Activated T-helper 2 cell treated with anti-CD3 and anti-CD28 coated beads, Interferon-gamma antibody, Interleukin-2, Interleukin-4, amounts not matched to agents 10 μg/mL and 5 μg/mL and 100 μg/mL, durations not matched to agents 14 hours and 24 hours and 36 hours (primary cell): ENCODE measurements around the gene STX1B. TPM values are rescaled to one million over a fixed set of nuclear protein-coding genes. Genes with fewer than 3 reads are reported as not detected.
"Not testable (repeated sequence)": the region's sequence is repeated elsewhere in the genome, so short reads cannot be mapped to it uniquely, and the experiment has no call there.

Experiments used
- DNase-seq: peaks from one replicate; pipeline ENCODE4 v3.0.0; 2021; ENCODE audit warnings: low spot score
- H3K27ac Mint-ChIP-seq: one replicate; pipeline ENCODE4 v1.8.0; 2021; ENCODE audit warnings: mixed read lengths
- H3K27me3 Mint-ChIP-seq: one replicate; pipeline ENCODE4 v1.8.0; 2021; ENCODE audit warnings: low read depth, mixed read lengths
- H3K36me3 Mint-ChIP-seq: one replicate; pipeline ENCODE4 v1.8.0; 2021; ENCODE audit warnings: low read depth, mixed read lengths
- H3K4me1 Mint-ChIP-seq: one replicate; pipeline ENCODE4 v1.8.0; 2021; ENCODE audit warnings: low read depth, mixed read lengths
- H3K4me3 Mint-ChIP-seq: one replicate; pipeline ENCODE4 v1.8.0; 2021; ENCODE audit warnings: low read depth, mild to moderate bottlenecking, moderate library complexity, mixed read lengths
- H3K9me3 Mint-ChIP-seq: one replicate; pipeline ENCODE4 v1.8.0; 2021; ENCODE audit warnings: mixed read lengths
- intact Hi-C: fragments of 100-400 bp; cut with micrococcal nuclease; formaldehyde crosslinking; loops from one replicate; pipeline ENCODE4 v1.15.1; 2023
- total RNA-seq: library from RNA; stranded (reverse); gene quantifications from 2 replicates; pipeline ENCODE4 v1.2.3, GENCODE V29; 2022

STX1B gene
- total RNA-seq, 1 donor from 2014 or later = 0.57 TPM

DNA sequence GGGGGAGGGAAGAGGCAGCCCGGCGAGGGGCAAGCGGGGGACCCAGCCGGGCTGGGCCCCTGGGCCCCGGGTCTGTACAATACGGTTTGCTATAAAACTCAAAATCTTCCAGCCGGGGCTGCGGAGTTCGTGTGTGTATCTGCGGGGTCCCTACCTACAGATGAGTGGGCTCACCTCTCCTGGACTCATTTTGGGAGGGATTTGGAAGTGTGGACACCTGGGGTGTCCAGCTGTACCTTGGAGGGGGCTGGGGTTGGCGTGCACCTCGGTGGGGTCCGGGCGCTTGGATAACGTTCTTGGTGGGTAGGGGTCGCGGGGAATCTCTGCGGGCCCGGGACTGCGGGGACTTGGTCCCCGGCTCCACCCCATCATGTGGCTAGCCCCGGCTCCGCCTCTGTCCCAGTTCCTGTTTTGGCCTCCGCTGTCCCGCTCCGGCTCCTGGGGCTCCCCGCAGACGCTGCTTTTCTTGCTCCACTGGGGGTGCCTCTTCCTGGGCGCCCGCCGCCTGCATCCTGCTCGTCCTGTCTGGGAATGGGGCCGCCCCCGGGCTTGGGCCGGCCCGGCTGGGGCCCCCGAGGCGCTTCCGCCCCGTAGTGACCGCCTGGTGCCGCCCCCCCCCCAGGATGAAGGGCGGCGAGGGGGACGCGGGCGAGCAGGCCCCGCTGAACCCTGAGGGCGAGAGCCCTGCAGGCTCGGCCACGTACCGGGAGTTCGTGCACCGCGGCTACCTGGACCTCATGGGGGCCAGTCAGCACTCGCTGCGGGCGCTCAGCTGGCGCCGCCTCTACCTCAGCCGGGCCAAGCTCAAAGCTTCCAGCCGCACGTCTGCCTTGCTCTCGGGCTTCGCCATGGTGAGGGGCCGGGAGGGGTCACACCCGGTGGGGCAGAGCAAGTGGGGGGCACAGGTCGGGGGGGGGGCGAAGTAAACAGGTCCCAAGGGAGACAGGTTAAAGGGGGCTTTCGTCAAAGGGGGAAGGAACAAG, 61.5 kb downstream of the STX1B start, which contains the start of gene ORAI3:
TSS of gene ORAI3 (plus strand) at position 402 of the 983 bp plus-strand sequence. CDS start at position 624, 222 bp downstream.
- peaks cover 23% of the 10 kb centered on the region for H3K36me3 Mint-ChIP-seq
- peaks cover 12% of the 10 kb centered on the region for H3K4me1 Mint-ChIP-seq
- intact Hi-C loops = no loop called here
- no peaks in the 10 kb centered on the region for H3K27me3 Mint-ChIP-seq
- peak within 1 kb of the TSS; percentile 80 for H3K27ac Mint-ChIP-seq
- no peaks in the 10 kb centered on the region for H3K9me3 Mint-ChIP-seq
- peak; percentile 43 for DNase-seq
- peak within 1 kb of the TSS; percentile 87 for H3K4me3 Mint-ChIP-seq

DNA sequence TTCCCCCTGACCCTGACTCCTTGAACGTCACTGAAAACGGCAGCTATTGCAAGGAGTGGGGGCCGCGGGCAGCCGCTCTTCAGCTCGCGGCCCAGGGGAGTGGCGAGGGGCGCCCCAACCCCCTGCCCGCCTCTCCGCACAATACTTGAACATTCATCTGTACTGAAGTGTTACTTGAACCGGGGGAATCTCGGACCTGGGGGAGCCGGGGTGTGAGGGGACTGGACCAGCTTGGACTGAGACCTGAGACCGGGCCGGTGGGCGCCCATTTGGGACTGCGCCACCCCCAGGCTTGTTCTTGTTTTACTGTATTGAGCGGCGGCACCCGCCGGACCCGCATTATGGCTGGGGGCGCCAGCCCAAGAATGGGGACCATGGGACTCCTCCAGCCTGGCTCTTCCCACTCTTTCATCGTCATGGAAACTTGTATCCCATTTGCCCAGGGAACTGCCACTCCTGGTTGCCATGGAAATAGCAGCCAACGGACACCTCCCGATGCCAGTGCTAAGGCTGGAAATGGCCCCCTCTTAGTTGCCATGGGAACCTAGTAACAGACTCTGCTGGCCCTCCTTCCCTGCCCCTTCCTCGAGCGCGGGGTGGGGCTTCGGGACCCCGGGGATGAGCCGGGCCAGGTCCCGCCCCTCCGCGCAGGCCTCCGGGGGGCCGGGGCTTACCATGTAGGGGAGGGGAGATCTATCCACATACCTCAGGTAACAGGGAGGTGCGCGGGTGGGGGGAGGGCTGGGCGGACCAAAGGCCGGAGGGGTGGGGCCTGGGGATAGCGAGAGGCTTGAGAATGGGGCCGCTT, 62.4 kb downstream of the STX1B start:
- Mint-ChIP-seq H3K27ac (no peak overlapping the region), H3K9me3 (no peaks in the 10 kb centered on the region), H3K4me1 (peaks cover 12% of the 10 kb centered on the region), H3K36me3 (peaks cover 21% of the 10 kb centered on the region), H3K27me3 (no peaks in the 10 kb centered on the region), H3K4me3 (peak overlapping the region; percentile 5)
- intact Hi-C loops = no loop called here
- DNase-seq = no peak

DNA sequence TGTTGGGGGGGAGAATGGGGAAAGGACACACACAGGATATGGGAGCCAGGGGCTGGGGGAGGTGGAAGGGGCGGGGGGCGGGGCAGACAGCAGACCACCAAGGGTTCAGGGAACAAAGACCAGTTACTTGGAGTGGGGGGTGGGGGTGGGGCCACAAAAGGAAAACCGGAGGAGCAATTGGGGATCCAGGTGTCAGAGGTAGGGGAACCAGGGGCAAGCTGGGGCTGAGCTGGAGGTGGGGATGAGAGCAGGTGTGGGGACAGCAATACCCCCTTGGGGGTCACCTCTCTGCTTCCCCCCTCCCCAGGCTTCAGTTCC, 62.9 kb downstream of the STX1B start:
- no peaks in the 10 kb centered on the region for H3K9me3 Mint-ChIP-seq
- DNase-seq = no peak
- peak overlapping the region; percentile 5 for H3K4me3 Mint-ChIP-seq
- intact Hi-C loops = no loop called here
- H3K27me3 Mint-ChIP-seq = no peaks in the 10 kb centered on the region
- H3K27ac Mint-ChIP-seq = no peak overlapping the region
- peaks cover 27% of the 10 kb centered on the region for H3K36me3 Mint-ChIP-seq
- peaks cover 16% of the 10 kb centered on the region for H3K4me1 Mint-ChIP-seq

DNA sequence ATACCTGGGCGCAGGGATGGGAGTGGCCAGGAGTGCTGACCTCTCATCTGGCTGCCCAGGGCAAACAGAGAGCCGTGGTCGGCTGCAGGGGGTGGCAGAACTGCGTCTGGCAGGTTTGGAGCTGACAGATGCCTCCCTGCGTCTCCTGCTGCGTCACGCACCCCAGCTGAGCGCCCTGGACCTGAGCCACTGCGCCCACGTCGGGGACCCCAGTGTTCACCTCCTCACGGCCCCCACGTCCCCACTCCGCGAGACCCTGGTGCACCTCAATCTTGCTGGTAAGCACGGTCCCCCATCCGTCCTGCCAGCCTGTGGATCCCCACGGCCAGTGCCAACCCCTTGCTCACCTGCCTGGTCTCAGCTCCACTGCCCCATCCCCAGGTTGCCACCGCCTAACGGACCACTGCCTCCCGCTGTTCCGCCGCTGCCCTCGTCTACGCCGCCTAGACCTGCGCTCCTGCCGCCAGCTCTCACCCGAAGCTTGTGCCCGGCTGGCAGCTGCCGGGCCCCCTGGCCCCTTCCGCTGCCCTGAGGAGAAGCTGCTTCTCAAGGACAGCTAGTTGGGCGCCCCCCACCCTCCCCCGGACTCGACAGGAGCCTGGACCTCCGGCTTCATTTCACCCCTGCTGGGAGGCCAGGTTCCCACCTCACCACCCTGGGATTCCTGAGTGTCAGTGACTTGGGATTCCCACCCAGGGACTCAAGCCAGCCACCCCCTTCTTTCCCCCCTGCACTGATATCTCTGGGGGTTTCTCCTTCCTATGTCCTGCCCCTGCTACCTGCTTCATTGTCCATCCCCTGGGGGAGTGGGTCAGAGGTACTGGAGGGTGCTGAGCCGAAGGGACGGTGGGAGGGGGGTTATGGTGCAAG, 63.5 kb downstream of the STX1B start:
- no peak for DNase-seq
- H3K4me1 Mint-ChIP-seq = peaks cover 21% of the 10 kb centered on the region
- peaks cover 33% of the 10 kb centered on the region for H3K36me3 Mint-ChIP-seq
- no peaks in the 10 kb centered on the region for H3K9me3 Mint-ChIP-seq
- H3K27me3 Mint-ChIP-seq = no peaks in the 10 kb centered on the region
- H3K27ac Mint-ChIP-seq = no peak overlapping the region
- intact Hi-C loops = no loop called here
- peak overlapping the region; percentile 24 for H3K4me3 Mint-ChIP-seq

DNA sequence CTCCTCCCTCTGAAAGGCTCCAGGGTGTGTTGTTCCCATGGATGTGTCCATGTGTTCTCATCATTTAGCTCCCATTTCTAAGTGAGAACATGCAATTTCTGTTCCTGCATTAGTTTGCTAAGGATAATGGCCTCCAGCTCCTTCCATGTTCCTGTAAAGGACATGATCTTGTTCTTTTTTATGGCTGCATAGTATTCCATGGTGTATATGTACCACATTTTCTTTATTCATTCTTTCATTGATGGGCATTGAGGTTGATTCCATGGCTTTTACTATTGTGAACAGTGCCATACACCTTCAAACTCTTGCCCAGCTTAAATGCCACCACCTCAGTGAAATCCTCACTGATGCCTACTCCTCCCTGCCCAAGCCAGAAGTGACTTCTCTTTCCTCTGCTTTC, 66.1 kb downstream of the STX1B start:
- H3K4me3 Mint-ChIP-seq = no peak overlapping the region
- peaks cover 14% of the 10 kb centered on the region for H3K4me1 Mint-ChIP-seq
- no peaks in the 10 kb centered on the region for H3K9me3 Mint-ChIP-seq
- H3K27ac Mint-ChIP-seq = no peak overlapping the region
- H3K36me3 Mint-ChIP-seq = peaks cover 43% of the 10 kb centered on the region
- H3K27me3 Mint-ChIP-seq = no peaks in the 10 kb centered on the region
- DNase-seq = no peak
- intact Hi-C loops = no loop called here

DNA sequence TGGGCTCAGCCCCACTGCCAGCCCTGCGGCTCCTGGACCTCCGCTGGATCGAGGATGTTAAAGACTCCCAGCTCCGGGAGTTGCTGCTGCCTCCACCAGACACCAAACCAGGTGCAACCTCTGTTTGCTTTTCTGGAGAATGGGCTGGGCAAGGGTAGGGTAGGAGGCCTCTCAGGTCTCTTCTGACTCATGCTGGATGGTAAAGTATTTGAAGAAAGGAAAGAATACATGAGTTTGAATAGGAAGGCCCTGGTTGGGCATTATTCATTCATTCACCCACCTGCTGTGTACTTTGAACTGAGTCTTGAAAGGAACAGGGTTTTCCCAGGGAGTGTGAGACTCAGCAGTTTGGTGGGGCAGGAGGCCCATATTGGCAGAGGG, 68.0 kb downstream of the STX1B start:
- no peaks in the 10 kb centered on the region for H3K9me3 Mint-ChIP-seq
- H3K4me1 Mint-ChIP-seq = peaks cover 20% of the 10 kb centered on the region
- peaks cover 46% of the 10 kb centered on the region for H3K36me3 Mint-ChIP-seq
- peak overlapping the region; percentile 55 for H3K27ac Mint-ChIP-seq
- H3K4me3 Mint-ChIP-seq = peak overlapping the region; percentile 60
- H3K27me3 Mint-ChIP-seq = no peaks in the 10 kb centered on the region
- intact Hi-C loops = loop anchor here (1.0 kb wide), 3 partner anchors 20 to 98 kb away; no protein-coding TSS in a partner anchor
- no peak for DNase-seq

DNA sequence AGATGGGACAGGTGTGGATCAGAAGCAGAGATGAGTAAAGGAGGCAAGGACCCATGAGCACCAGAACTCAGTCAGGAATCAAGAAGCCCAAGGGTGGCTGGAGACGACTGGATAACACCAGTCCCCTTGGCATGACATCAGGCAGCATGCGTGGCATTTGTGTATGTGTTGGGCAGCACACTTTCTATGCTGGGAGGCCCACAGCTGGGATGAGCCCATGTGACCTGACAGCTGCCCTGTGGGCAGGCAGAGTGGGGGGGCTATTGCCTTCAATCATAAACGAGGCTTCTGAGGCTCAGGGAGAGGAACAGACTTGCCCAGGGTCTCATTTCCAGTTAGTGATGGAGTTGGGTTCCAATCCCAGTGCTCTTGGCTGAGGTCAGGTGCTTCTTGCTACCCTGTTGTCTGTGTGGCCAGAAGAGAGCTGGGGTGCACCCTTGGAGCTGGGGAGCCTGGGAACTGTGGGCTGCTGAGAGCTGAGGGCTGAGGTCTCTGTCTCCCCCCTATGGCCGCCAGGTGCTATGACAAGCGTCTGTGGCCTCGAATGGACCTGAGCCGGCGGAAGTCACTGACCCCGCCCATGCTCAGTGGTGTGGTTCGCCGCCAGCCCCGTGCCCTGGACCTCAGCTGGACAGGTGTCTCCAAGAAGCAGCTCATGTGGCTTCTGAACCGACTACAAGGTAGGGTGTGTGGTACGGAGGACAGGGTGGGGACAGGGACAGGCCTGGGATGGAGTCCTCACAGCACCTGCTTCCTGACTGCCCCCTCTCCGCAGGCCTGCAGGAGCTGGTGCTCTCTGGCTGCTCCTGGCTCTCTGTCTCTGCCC, 68.6 kb downstream of the STX1B start:
- peak; percentile 70 for DNase-seq
- H3K4me3 Mint-ChIP-seq = peak overlapping the region; percentile 60
- peak overlapping the region; percentile 69 for H3K27ac Mint-ChIP-seq
- intact Hi-C loops = loop anchor here (1.0 kb wide), 3 partner anchors 20 to 98 kb away; no protein-coding TSS in a partner anchor
- no peaks in the 10 kb centered on the region for H3K9me3 Mint-ChIP-seq
- peaks cover 23% of the 10 kb centered on the region for H3K4me1 Mint-ChIP-seq
- no peaks in the 10 kb centered on the region for H3K27me3 Mint-ChIP-seq
- H3K36me3 Mint-ChIP-seq = peaks cover 46% of the 10 kb centered on the region

DNA sequence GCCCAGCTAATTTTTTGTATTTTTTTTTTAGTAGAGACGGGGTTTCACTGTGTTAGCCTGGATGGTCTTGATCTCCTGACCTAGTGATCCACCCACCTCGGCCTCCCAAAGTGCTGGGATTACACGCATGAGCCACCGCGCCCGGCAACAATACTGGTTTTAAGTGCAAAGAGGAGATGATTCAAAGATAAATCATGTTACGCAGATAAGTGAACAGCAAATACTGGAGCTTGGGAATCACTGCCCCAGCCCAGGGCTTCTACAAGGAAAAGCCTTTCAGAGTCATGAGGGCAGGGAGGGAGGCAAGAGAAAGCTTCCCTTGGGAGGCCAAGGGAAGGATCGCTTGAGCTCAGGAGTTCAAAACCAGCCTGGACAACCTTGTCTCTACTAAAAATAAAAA, 70.9 kb downstream of the STX1B start:
- not testable (repeated sequence) for H3K27ac Mint-ChIP-seq, H3K27me3 Mint-ChIP-seq
- peaks cover 49% of the 10 kb centered on the region for H3K36me3 Mint-ChIP-seq

More for the DNA sequence above, 70.9 kb downstream of the STX1B start:
- H3K9me3 Mint-ChIP-seq, H3K4me3 Mint-ChIP-seq, intact Hi-C loops, DNase-seq: not testable (repeated sequence)
- H3K4me1 Mint-ChIP-seq = peaks cover 32% of the 10 kb centered on the region

Other genes starting within 250 kb of the STX1B start
- gene CFAP119, start 248.6 kb downstream of the STX1B start, total RNA-seq = 2.3 and 2.8 TPM in 2 replicates
- 83.8 and 91.6 TPM in 2 replicates for gene RNF40, start 248.3 kb downstream of the STX1B start, total RNA-seq
- gene ZNF629, start 223.4 kb downstream of the STX1B start, total RNA-seq = 0.78 and 0.82 TPM in 2 replicates
- 26.8 and 27.1 TPM in 2 replicates for gene BCL7C, start 116.6 kb downstream of the STX1B start, total RNA-seq
- 0.21 and 0.30 TPM in 2 replicates for gene CTF1, start 114.0 kb downstream of the STX1B start, total RNA-seq
- gene FBXL19, start 87.1 kb downstream of the STX1B start, total RNA-seq = 34.4 and 34.6 TPM in 2 replicates
- 14.2 and 17.4 TPM in 2 replicates for gene ORAI3, start 61.6 kb downstream of the STX1B start, total RNA-seq
- gene SETD1A, start 52.9 kb downstream of the STX1B start, total RNA-seq = 28.9 TPM in 2 replicates
- 2.9 and 3.3 TPM in 2 replicates for gene HSD3B7, start 25.4 kb downstream of the STX1B start, total RNA-seq
- 48.2 and 51.8 TPM in 2 replicates for gene STX4, start 22.9 kb upstream of the STX1B start, total RNA-seq
- 12.7 and 13.2 TPM in 2 replicates for gene ZNF668, start 63.6 kb upstream of the STX1B start, total RNA-seq
- 24.4 and 24.5 TPM in 2 replicates for gene ZNF646, start 63.8 kb upstream of the STX1B start, total RNA-seq
- 4.8 and 5.1 TPM in 2 replicates for gene PRSS53, start 78.3 kb upstream of the STX1B start, total RNA-seq
- 54.5 and 60.0 TPM in 2 replicates for gene VKORC1, start 84.2 kb upstream of the STX1B start, total RNA-seq
- gene BCKDK, start 97.7 kb upstream of the STX1B start, total RNA-seq = 47.5 and 50.0 TPM in 2 replicates
- 60.5 and 61.2 TPM in 2 replicates for gene KAT8, start 107.0 kb upstream of the STX1B start, total RNA-seq
- gene PRSS8, start 125.1 kb upstream of the STX1B start, total RNA-seq = not detected in 2 replicates
- gene PRSS36, start 139.4 kb upstream of the STX1B start, total RNA-seq = 0.07 and 0.14 TPM in 2 replicates
- 874 and 904 TPM in 2 replicates for gene FUS, start 169.5 kb upstream of the STX1B start, total RNA-seq
- gene PYCARD, start 192.1 kb upstream of the STX1B start, total RNA-seq = 15.1 and 15.3 TPM in 2 replicates
- gene TRIM72, start 203.5 kb upstream of the STX1B start, total RNA-seq = 0.11 TPM in 1 of 2 replicates, not detected in the other
- not detected in 2 replicates for gene PYDC1, start 206.5 kb upstream of the STX1B start, total RNA-seq
- 7.0 and 8.4 TPM in 2 replicates for gene ITGAM, start 249.3 kb upstream of the STX1B start, total RNA-seq